IMR-90 (cell line): ENCODE results near the gene SSTR4. TPM values are rescaled to one million over a fixed set of nuclear protein-coding genes. Genes with fewer than 3 reads are reported as not detected.

ENCODE experiments used
- ATAC-seq: fragments of 200-7000 bp; cut with Tn5 transposase; 2 replicates; pipeline ENCODE4 v1.9.1; 2020; ENCODE audit warnings: low read depth, mild to moderate bottlenecking, moderate library complexity
- BruUV-seq: library from RNA; stranded (reverse); fragments of 400-500 nt; replicated peaks from 2 replicates; lab custom pipeline; 2021; lab: Mats Ljungman, UMichigan
- CTCF ChIA-PET: fragments of 300-600 bp; formaldehyde crosslinking; extraction: SDS; loops from one replicate; lab custom pipeline; 2021; ENCODE audit warnings: antibody characterized with exemption; lab: Yijun Ruan, JAX
- POLR2A ChIA-PET: fragments of 300-600 bp; sonication (Branson Sonifier 250); formaldehyde crosslinking; loops from one replicate; lab custom pipeline; 2022; ENCODE audit warnings: antibody characterized with exemption; ENCODE audit not compliant: unreplicated experiment; lab: Charles Lee
- DNase-seq: peaks from one replicate; pipeline ENCODE4 v3.0.0; 2013
- H2AFZ ChIP-seq: replicated peaks from 2 replicates; pipeline ENCODE3; 2013; ENCODE audit warnings: low read length, mild to moderate bottlenecking; ENCODE audit not compliant: poor library complexity
- H2AK5ac ChIP-seq: 2 replicates; pipeline ENCODE4 v1.6.1; 2013; ENCODE audit warnings: low read depth, low read length, inconsistent platforms
- H2AK9ac ChIP-seq: replicated peaks from 2 replicates; pipeline ENCODE3; 2013; ENCODE audit warnings: mild to moderate bottlenecking, low read depth, low read length, moderate library complexity; ENCODE audit not compliant: poor library complexity
- H2BK120ac ChIP-seq: 2 replicates; pipeline ENCODE4 v1.6.1; 2013; ENCODE audit warnings: low read depth, low read length, inconsistent platforms
- H2BK15ac ChIP-seq: 3 replicates; pipeline ENCODE4 v1.6.1; 2013; ENCODE audit warnings: low read depth, low read length, inconsistent platforms
- H2BK20ac ChIP-seq: 2 replicates; pipeline ENCODE4 v1.6.1; 2013; ENCODE audit warnings: low read depth, mild to moderate bottlenecking, inconsistent platforms, low read length, moderate library complexity
- H2BK5ac ChIP-seq: 2 replicates; pipeline ENCODE4 v1.6.1; 2013; ENCODE audit warnings: mild to moderate bottlenecking, low read depth, low read length, inconsistent platforms; ENCODE audit not compliant: poor library complexity, severe bottlenecking
- H3K14ac ChIP-seq: replicated peaks from 2 replicates; pipeline ENCODE4 v1.6.1; 2013; ENCODE audit warnings: low read depth, low read length, inconsistent platforms
- H3K18ac ChIP-seq: 2 replicates; pipeline ENCODE4 v1.6.1; 2013; ENCODE audit warnings: low read depth, low read length, control low read depth
- H3K23ac ChIP-seq: 2 replicates; pipeline ENCODE4 v1.6.1; 2013; ENCODE audit warnings: low read depth, low read length, inconsistent platforms
- H3K27ac ChIP-seq: 2 replicates; pipeline ENCODE4 v1.5.1; 2013; ENCODE audit warnings: mild to moderate bottlenecking, control low read depth, low read length; ENCODE audit not compliant: insufficient read depth
- H3K27me3 ChIP-seq: 2 replicates; pipeline ENCODE4 v1.6.1; 2013; ENCODE audit warnings: low read length; ENCODE audit not compliant: control insufficient read depth, insufficient read depth
- H3K36me3 ChIP-seq: 2 replicates; pipeline ENCODE4 v1.6.1; 2013; ENCODE audit warnings: low read length, mixed read lengths; ENCODE audit not compliant: control insufficient read depth, insufficient read depth
- H3K4ac ChIP-seq: 2 replicates; pipeline ENCODE4 v1.6.1; 2013; ENCODE audit warnings: low read depth, low read length, inconsistent platforms
- H3K4me1 ChIP-seq: 2 replicates; pipeline ENCODE4 v1.6.1; 2013; ENCODE audit warnings: low read length, mixed read lengths; ENCODE audit not compliant: control insufficient read depth, insufficient read depth
- H3K4me2 ChIP-seq: 2 replicates; pipeline ENCODE4 v1.6.1; 2013; ENCODE audit warnings: low read depth, mild to moderate bottlenecking, control low read depth, low read length, moderate library complexity
- H3K4me3 ChIP-seq: 2 replicates; pipeline ENCODE4 v1.5.1; 2013; ENCODE audit warnings: low read depth, mild to moderate bottlenecking, control low read depth, low read length, moderate library complexity; ENCODE audit not compliant: insufficient read depth
- H3K56ac ChIP-seq: 2 replicates; pipeline ENCODE4 v1.6.1; 2013; ENCODE audit warnings: low read length, inconsistent platforms; ENCODE audit not compliant: insufficient read depth; ENCODE audit errors: extremely low read depth
- H3K79me1 ChIP-seq, 2 experiments: 2 replicates each; pipeline ENCODE4 v1.6.1; 2013; ENCODE audit warnings: low read length in 2 of 2, inconsistent platforms in 1 of 2, low read depth in 1 of 2
- H3K9ac ChIP-seq: 2 replicates; pipeline ENCODE4 v1.6.1; 2013; ENCODE audit warnings: low read depth, low read length, control low read depth
- H3K9me1 ChIP-seq: 2 replicates; pipeline ENCODE4 v1.6.1; 2013; ENCODE audit warnings: low read length, inconsistent platforms; ENCODE audit not compliant: insufficient read depth
- H3K9me3 ChIP-seq: 2 replicates; pipeline ENCODE4 v1.6.1; 2013; ENCODE audit warnings: low read length; ENCODE audit not compliant: control insufficient read depth, insufficient read depth
- H4K20me1 ChIP-seq: 2 replicates; pipeline ENCODE4 v1.6.1; 2013; ENCODE audit warnings: low read length, inconsistent platforms; ENCODE audit not compliant: insufficient read depth
- H4K5ac ChIP-seq: 2 replicates; pipeline ENCODE4 v1.6.1; 2013; ENCODE audit warnings: mild to moderate bottlenecking, low read depth, low read length, control low read depth
- H4K8ac ChIP-seq, 2 experiments: 2 replicates each; pipeline ENCODE4 v1.6.1; 2013; ENCODE audit warnings: low read depth in 2 of 2, low read length in 2 of 2, control low read depth in 1 of 2, inconsistent platforms in 1 of 2
- H4K91ac ChIP-seq: 2 replicates; pipeline ENCODE4 v1.6.1; 2013; ENCODE audit warnings: low read depth, low read length, inconsistent platforms; ENCODE audit not compliant: insufficient read depth
- BHLHE40 ChIP-seq: fragments of 150-350 bp; IDR thresholded peaks from 2 replicates; pipeline ENCODE4 v1.6.1; 2016; ENCODE audit warnings: mild to moderate bottlenecking, low read depth, low read length
- CEBPB ChIP-seq: IDR thresholded peaks from 2 replicates; pipeline ENCODE4 v1.6.1; 2012; ENCODE audit warnings: low read depth, low read length, improper control_type of control experiment
- CTCF ChIP-seq: conservative IDR thresholded peaks from 2 replicates; pipeline ENCODE4 v1.5.1; 2012; ENCODE audit warnings: mild to moderate bottlenecking, low read depth, low read length, improper control_type of control experiment
- ELK1 ChIP-seq: fragments of 150-350 bp; IDR thresholded peaks from 2 replicates; pipeline ENCODE4 v1.6.1; 2016; ENCODE audit warnings: low read depth, mild to moderate bottlenecking, low read length, moderate library complexity, borderline replicate concordance
- MAFK ChIP-seq: IDR thresholded peaks from 2 replicates; pipeline ENCODE4 v1.6.1; 2012; ENCODE audit warnings: low read depth, low read length, improper control_type of control experiment
- MAZ ChIP-seq: IDR thresholded peaks from 2 replicates; pipeline ENCODE4 v1.6.1; 2012; ENCODE audit warnings: low read depth, mild to moderate bottlenecking, low read length, improper control_type of control experiment, moderate library complexity, borderline replicate concordance
- MXI1 ChIP-seq: IDR thresholded peaks from 2 replicates; pipeline ENCODE4 v1.6.1; 2012; ENCODE audit warnings: low read depth, mild to moderate bottlenecking, low read length, moderate library complexity, borderline replicate concordance
- NFE2L2 ChIP-seq: fragments of 150-350 bp; IDR thresholded peaks from 2 replicates; pipeline ENCODE4 v1.6.1; 2016; ENCODE audit warnings: low read depth, mild to moderate bottlenecking, low read length
- RAD21 ChIP-seq: IDR thresholded peaks from 2 replicates; pipeline ENCODE4 v1.6.1; 2012; ENCODE audit warnings: low read length, improper control_type of control experiment
- SMC3 ChIP-seq: fragments of 150-350 bp; IDR thresholded peaks from 2 replicates; pipeline ENCODE4 v1.6.1; 2016; ENCODE audit warnings: low read depth, mild to moderate bottlenecking, antibody characterized with exemption, low read length, moderate library complexity
- WGBS, 2 experiments: methylation state at CpG; one replicate each; pipeline versions ENCODE4 v1.1.5 to v1.1.7; 2013; ENCODE audit warnings: missing lambda C conversion rate in 2 of 2; ENCODE audit not compliant: insufficient read length in 1 of 2; ENCODE audit errors: extremely low coverage in 2 of 2; 5-methylcytosine and 5-hydroxymethylcytosine counted together
- dilution Hi-C: fragments of 300-500 bp; cut with HindIII; formaldehyde crosslinking; loops from one replicate; pipeline ENCODE4 v1.14.3; 2018; ENCODE audit warnings: low sequenced_read_pairs; ENCODE audit not compliant: unreplicated experiment
- in situ Hi-C: fragments of 300-500 bp; cut with MboI; formaldehyde crosslinking; loops from 3 replicates; pipeline ENCODE4 v1.14.3; 2019; ENCODE audit warnings: low sequenced_read_pairs, inconsistent platforms, mixed read lengths
- intact Hi-C: fragments of 100-400 bp; cut with micrococcal nuclease; formaldehyde crosslinking; loops from 2 replicates; pipeline ENCODE4 v1.10.0; 2022
- polyA plus RNA-seq, 3 experiments: library from polyadenylated mRNA; depleted of rRNA; stranded (reverse); fragments of >200 nt; gene quantifications; 2 replicates each; pipeline ENCODE4 v1.2.3, GENCODE V29; 2012; ENCODE audit warnings: low replicate concordance in 1 of 3
- total RNA-seq: library from RNA; depleted of rRNA; stranded (reverse); fragments of >200 nt; gene quantifications from 2 replicates; pipeline ENCODE4 v1.2.3, GENCODE V29; 2012
- TF ChIP-seq, protein P1 (sequence below): fragments of 150-350 bp; IDR thresholded peaks from 2 replicates; pipeline ENCODE4 v1.6.1; 2017; ENCODE audit warnings: mild to moderate bottlenecking, antibody characterized with exemption, low read length, low read depth

The SSTR4 gene
- total and polyA plus RNA-seq, 2 of the 4 experiments (the other 2 are of a cell fraction): not detected

GRCh38 chr20:23078351-23079015 lies 43.4 kb downstream of the SSTR4 start:
- no peak overlapping the region for H4K91ac ChIP-seq
- no peaks in the 10 kb centered on the region for H3K79me1 ChIP-seq
- H2BK15ac ChIP-seq: no peak overlapping the region
- H3K9me3 ChIP-seq: no peaks in the 10 kb centered on the region
- H3K9me1 ChIP-seq: no peaks in the 10 kb centered on the region
- dilution Hi-C loops: no loop called here
- peaks cover 36% of the 10 kb centered on the region for H3K27me3 ChIP-seq
- H2BK5ac ChIP-seq: no peak overlapping the region
- H3K27ac ChIP-seq: no peak overlapping the region
- no peak overlapping the region for H3K18ac ChIP-seq
- no peak overlapping the region for H3K4me3 ChIP-seq
- no CpG with 5 or more reads among the region's 5 CpGs for WGBS, 2 experiments
- no peaks in the 10 kb centered on the region for H3K36me3 ChIP-seq
- intact Hi-C loops: no loop called here
- no peak overlapping the region for H2AFZ ChIP-seq
- H3K4ac ChIP-seq: no peak overlapping the region
- in situ Hi-C loops: loop anchor here (25.0 kb wide), 1 partner anchor 109 kb away; no protein-coding TSS in a partner anchor
- ChIA-PET POLR2A (no interaction called here), CTCF (no interaction called here)
- H4K20me1 ChIP-seq: no peaks in the 10 kb centered on the region
- H3K23ac ChIP-seq: no peak overlapping the region
- TF ChIP-seq NFE2L2: no peak
- TF ChIP-seq CEBPB: no peak
- no peak for TF ChIP-seq RAD21
- TF ChIP-seq, protein P1, sequence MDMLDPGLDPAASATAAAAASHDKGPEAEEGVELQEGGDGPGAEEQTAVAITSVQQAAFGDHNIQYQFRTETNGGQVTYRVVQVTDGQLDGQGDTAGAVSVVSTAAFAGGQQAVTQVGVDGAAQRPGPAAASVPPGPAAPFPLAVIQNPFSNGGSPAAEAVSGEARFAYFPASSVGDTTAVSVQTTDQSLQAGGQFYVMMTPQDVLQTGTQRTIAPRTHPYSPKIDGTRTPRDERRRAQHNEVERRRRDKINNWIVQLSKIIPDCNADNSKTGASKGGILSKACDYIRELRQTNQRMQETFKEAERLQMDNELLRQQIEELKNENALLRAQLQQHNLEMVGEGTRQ: no peak
- TF ChIP-seq MXI1: no peak
- no peak for TF ChIP-seq ELK1
- TF ChIP-seq MAFK: no peak
- TF ChIP-seq SMC3: no peak
- no peak for TF ChIP-seq MAZ
- no peak for TF ChIP-seq CTCF
- TF ChIP-seq BHLHE40: no peak
- ATAC-seq: no peak
- H4K8ac ChIP-seq: no peak overlapping the region
- DNase-seq: no peak
- H3K4me1 ChIP-seq: no peaks in the 10 kb centered on the region
- no peak overlapping the region for H2BK120ac ChIP-seq
- no peak overlapping the region for H4K5ac ChIP-seq
- H3K4me2 ChIP-seq: no peak overlapping the region
- no TSS peak for BruUV-seq
- H2AK9ac ChIP-seq: no peak overlapping the region
- H2BK20ac ChIP-seq: no peak overlapping the region
- no peak overlapping the region for H3K56ac ChIP-seq
- H2AK5ac ChIP-seq: no peak overlapping the region
- no peak overlapping the region for H3K9ac ChIP-seq
- H3K14ac ChIP-seq: no peak overlapping the region
